Right hindlimb (tissue), 1 donor: ENCODE data around the gene ZBTB8OS.

Experiments used
- DNase-seq: peaks from one replicate; pipeline ENCODE4 v3.0.0-alpha.2; 2018

The ZBTB8OS gene

GRCh38 chr1:32606565-32607371 lies 43.6 kb downstream of the ZBTB8OS start:
- DNase-seq, result no peak

GRCh38 chr1:32605711-32606424 lies 44.5 kb downstream of the ZBTB8OS start:
- DNase-seq, result no peak

DNA sequence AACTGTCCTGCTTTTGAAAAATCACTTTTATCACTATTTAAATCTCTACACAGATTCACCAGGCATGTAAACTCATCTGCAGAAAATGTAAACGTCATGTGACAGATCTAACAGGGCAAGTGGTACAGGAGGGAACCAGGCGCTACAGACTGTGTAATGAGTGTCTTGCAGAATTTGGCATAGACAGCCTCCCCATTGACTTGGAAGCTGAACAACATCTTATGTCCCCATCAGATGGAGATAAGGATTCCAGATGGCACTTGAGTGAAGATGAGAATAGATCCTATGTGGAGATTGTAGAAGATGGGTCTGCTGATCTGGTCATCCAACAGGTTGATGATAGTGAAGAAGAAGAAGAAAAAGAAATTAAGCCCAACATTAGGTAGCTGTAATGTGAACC lies 50.3 kb downstream of the ZBTB8OS start:
- no peak for DNase-seq

GRCh38 chr1:32592943-32593342 lies 57.4 kb downstream of the ZBTB8OS start:
- no peak for DNase-seq

- DNase-seq, result no peak
Measured at GRCh38 chr1:32580348-32581017, 69.9 kb downstream of the ZBTB8OS start.
